ENCODE results near the gene LMBR1L.

- TF ChIP-seq CTCF (IDR thresholded peaks at IDR 0.05) (peak in 2 of 4 experiments; percentile 1 to 21), EP300 (IDR thresholded peaks at IDR 0.05) (no peak), POLR2A (IDR thresholded peaks at IDR 0.05) (peak in 1 of 2 donors; percentile 34), POLR2AphosphoS5 (IDR thresholded peaks at IDR 0.05) (peak; percentile 26)
Observed at GRCh38 chr12:49069507-49070346, 40.9 kb downstream of the LMBR1L start, which contains the start of gene RHEBL1.
